Smooth muscle cell (in vitro differentiated cells): ENCODE measurements around the gene MAPK14. TPM values are rescaled to one million over a fixed set of nuclear protein-coding genes. Genes with fewer than 3 reads are reported as not detected.

Experiments
- DNase-seq: peaks from one replicate; lab custom pipeline; 2025; ENCODE audit not compliant: unreplicated experiment; lab: John Stamatoyannopoulos, UW
- H2AFZ ChIP-seq: fragments of 200-600 bp; sonication (generic); 2 replicates; pipeline ENCODE4 v1.6.0; 2016; ENCODE audit warnings: antibody characterized with exemption, low read depth, mild to moderate bottlenecking
- H3F3A ChIP-seq: fragments of 200-600 bp; sonication (generic); 2 replicates; pipeline ENCODE4 v1.6.0; 2017; ENCODE audit warnings: antibody characterized with exemption, low read depth
- H3K27ac ChIP-seq: fragments of 200-600 bp; sonication (generic); 2 replicates; pipeline ENCODE4 v1.5.1; 2016; ENCODE audit warnings: low read depth, mild to moderate bottlenecking
- H3K27me3 ChIP-seq: fragments of 200-600 bp; sonication (generic); 2 replicates; pipeline ENCODE4 v1.6.1; 2016; ENCODE audit warnings: low read depth, mild to moderate bottlenecking
- H3K36me3 ChIP-seq: fragments of 200-600 bp; sonication (generic); 2 replicates; pipeline ENCODE4 v1.5.1; 2016; ENCODE audit warnings: low read depth
- H3K4me1 ChIP-seq: fragments of 200-600 bp; sonication (generic); 2 replicates; pipeline ENCODE4 v1.5.1; 2016; ENCODE audit warnings: low read depth
- H3K4me2 ChIP-seq: fragments of 200-600 bp; sonication (generic); 2 replicates; pipeline ENCODE4 v1.6.0; 2016; ENCODE audit warnings: mild to moderate bottlenecking
- H3K4me3 ChIP-seq: fragments of 200-600 bp; sonication (generic); 2 replicates; pipeline ENCODE4 v1.5.1; 2016; ENCODE audit warnings: mild to moderate bottlenecking
- H3K79me2 ChIP-seq: fragments of 200-600 bp; sonication (generic); 2 replicates; pipeline ENCODE4 v1.6.0; 2016; ENCODE audit warnings: low read depth, mild to moderate bottlenecking
- H3K9ac ChIP-seq: fragments of 200-600 bp; sonication (generic); 2 replicates; pipeline ENCODE4 v1.6.0; 2016; ENCODE audit warnings: low read depth
- H3K9me3 ChIP-seq: fragments of 200-600 bp; sonication (generic); replicated peaks from 2 replicates; pipeline ENCODE4 v1.5.1; 2016; ENCODE audit warnings: low read depth
- H4K20me1 ChIP-seq: fragments of 200-600 bp; sonication (generic); 2 replicates; pipeline ENCODE4 v1.6.0; 2016; ENCODE audit warnings: low read depth
- WGBS: methylation state at CpG from one replicate; pipeline ENCODE4 v1.1.7; 2016; ENCODE audit warnings: low lambda C conversion rate; 5-methylcytosine and 5-hydroxymethylcytosine counted together
- polyA plus RNA-seq: library from polyadenylated mRNA; unstranded; fragments of >200 nt; fragmentation: Nextera tagmentation; extraction: Ambion mirVana; gene quantifications from 2 replicates; pipeline ENCODE4 v1.2.1, GENCODE V29; 2016
- total RNA-seq: library from RNA; depleted of rRNA; stranded (reverse); fragments of >200 nt; gene quantifications from 2 replicates; pipeline ENCODE4 v1.2.3, GENCODE V29; 2014
- TF ChIP-seq, protein P1 (sequence below): fragments of 200-600 bp; sonication (generic); IDR thresholded peaks from 2 replicates; pipeline ENCODE4 v1.5.1; 2017; ENCODE audit warnings: borderline replicate concordance, mild to moderate bottlenecking, antibody characterized with exemption; ENCODE audit not compliant: insufficient read depth, poor library complexity, severe bottlenecking

The MAPK14 gene
- total and polyA plus RNA-seq, 2 experiments from 2014 or later, result 28.0 to 62.8 TPM

DNA sequence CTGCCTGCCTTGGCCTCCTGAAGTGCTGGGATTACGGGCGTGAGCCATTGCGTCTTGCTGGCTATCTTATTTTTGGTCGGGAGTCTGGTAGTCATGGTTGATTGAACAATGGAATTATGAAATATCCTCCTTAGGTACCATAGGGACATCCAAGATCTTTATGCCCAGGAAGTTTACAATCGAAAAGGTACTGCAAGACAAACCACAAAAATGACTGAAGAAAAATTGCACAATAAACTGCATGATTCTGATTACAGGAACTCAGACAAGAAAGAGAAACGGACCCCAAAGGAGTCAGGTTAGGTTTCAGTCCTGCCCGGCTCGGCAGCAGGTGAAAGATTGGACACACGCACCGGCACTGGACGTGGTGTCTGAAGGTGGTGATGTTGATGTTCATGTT is 8.4 kb upstream of the MAPK14 start:
- no peak overlapping the region for H3K27ac ChIP-seq
- TF ChIP-seq, protein P1, sequence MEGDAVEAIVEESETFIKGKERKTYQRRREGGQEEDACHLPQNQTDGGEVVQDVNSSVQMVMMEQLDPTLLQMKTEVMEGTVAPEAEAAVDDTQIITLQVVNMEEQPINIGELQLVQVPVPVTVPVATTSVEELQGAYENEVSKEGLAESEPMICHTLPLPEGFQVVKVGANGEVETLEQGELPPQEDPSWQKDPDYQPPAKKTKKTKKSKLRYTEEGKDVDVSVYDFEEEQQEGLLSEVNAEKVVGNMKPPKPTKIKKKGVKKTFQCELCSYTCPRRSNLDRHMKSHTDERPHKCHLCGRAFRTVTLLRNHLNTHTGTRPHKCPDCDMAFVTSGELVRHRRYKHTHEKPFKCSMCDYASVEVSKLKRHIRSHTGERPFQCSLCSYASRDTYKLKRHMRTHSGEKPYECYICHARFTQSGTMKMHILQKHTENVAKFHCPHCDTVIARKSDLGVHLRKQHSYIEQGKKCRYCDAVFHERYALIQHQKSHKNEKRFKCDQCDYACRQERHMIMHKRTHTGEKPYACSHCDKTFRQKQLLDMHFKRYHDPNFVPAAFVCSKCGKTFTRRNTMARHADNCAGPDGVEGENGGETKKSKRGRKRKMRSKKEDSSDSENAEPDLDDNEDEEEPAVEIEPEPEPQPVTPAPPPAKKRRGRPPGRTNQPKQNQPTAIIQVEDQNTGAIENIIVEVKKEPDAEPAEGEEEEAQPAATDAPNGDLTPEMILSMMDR, result no peak
- H3K9me3 ChIP-seq, result no peaks in the 10 kb centered on the region
- no peaks in the 10 kb centered on the region for H3K27me3 ChIP-seq
- H3K36me3 ChIP-seq, result no peaks in the 10 kb centered on the region
- no peak for DNase-seq
- no peak overlapping the region for H3K4me3 ChIP-seq
- WGBS, result 91% methylated on average over 11 of the region's 11 CpGs
- no peaks in the 10 kb centered on the region for H3K4me1 ChIP-seq
- no peak overlapping the region for H2AFZ ChIP-seq
- H3K9ac ChIP-seq, result no peak overlapping the region
- H3K4me2 ChIP-seq, result no peak overlapping the region
- H4K20me1 ChIP-seq, result no peaks in the 10 kb centered on the region
- H3F3A ChIP-seq, result no peaks in the 10 kb centered on the region
- H3K79me2 ChIP-seq, result no peaks in the 10 kb centered on the region

DNA sequence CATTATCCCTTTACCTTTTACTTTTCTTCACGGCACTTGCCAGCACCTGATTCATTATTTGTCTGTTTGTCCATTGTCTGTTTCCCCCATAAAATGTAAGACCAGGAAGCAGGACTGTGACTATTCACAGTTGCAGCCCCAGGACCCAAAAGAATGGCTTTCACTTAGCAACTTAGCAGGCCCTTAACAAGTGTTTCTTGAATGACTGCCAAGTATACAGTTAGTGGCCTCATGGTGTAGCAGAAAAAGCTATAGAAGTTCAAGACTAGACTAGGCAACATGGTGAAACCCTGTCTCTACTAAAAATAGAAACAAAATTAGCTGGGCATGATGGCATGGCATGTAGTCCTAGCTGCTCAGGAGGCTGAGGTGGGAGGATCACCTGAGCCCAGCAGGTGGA is 7.5 kb upstream of the MAPK14 start:
- WGBS, result 0% methylated on average over 1 of the region's 1 CpG
- H3K4me2 ChIP-seq, result no peak overlapping the region
- no peak overlapping the region for H3K9ac ChIP-seq
- no peaks in the 10 kb centered on the region for H3K9me3 ChIP-seq
- H4K20me1 ChIP-seq, result no peaks in the 10 kb centered on the region
- DNase-seq, result no peak
- no peaks in the 10 kb centered on the region for H3K79me2 ChIP-seq
- H3F3A ChIP-seq, result no peaks in the 10 kb centered on the region
- no peaks in the 10 kb centered on the region for H3K4me1 ChIP-seq
- H3K36me3 ChIP-seq, result no peaks in the 10 kb centered on the region
- no peaks in the 10 kb centered on the region for H3K27me3 ChIP-seq
- H3K27ac ChIP-seq, result no peak overlapping the region
- H2AFZ ChIP-seq, result no peak overlapping the region
- H3K4me3 ChIP-seq, result no peak overlapping the region
- TF ChIP-seq, protein P1, result no peak

DNA sequence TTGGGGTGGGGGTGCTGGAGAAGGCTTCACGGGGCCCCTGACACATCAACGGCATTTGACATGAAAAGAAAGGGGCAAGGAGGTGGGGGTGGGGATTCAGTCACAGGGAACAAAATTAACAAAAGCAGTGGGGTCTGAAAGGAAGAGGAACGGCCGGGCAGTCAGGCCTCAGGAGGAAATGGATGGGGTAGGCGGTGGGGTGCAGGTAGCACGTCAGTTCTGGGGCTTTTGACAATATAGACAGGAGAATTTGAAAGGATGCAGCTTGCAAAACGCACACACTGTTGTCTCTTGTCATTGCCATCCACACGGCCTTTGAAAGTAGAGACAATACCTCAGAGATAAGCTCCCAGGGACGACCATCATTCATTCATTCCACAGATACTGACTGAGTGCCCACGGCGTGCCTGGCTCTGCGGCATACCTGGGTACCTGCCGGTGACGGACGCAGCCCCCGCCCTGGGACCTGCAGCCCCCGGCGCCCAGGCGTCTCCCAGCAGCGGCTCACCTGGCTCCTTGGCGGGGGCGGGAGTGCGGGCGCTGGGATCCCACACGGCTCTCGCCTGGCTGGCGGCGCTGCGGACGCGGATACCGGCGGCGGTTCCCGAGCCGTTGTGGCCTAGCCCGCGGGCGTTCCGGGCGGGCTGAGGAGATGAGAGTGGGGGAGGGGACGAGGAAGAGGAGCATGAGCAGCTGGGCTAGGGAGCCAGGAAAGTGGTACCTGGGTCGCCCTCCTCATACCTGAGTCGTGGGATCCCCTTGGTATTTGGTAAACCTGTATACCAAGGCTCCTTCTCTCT is 3.4 kb upstream of the MAPK14 start, which contains the start of gene SLC26A8:
Gene SLC26A8, minus strand, starts transcription at position 646 of the 800 bp plus-strand sequence. CDS start 4,934 bp downstream, outside the sequence.
- Histone ChIP-seq H3K79me2 (peaks cover 13% of the 10 kb centered on the region), H3K4me3 (peak within 1 kb of the TSS; percentile 27), H3K27me3 (no peaks in the 10 kb centered on the region), H3K36me3 (no peaks in the 10 kb centered on the region), H3K4me1 (peaks cover 1% of the 10 kb centered on the region), H3K4me2 (peak within 1 kb of the TSS; percentile 65), H3K9me3 (no peaks in the 10 kb centered on the region), H2AFZ (peak within 1 kb of the TSS; percentile 61), H3F3A (peaks cover 4% of the 10 kb centered on the region), H3K27ac (peak within 1 kb of the TSS; percentile 44), H3K9ac (no peak within 1 kb of the TSS), H4K20me1 (peaks cover 3% of the 10 kb centered on the region)
- DNase-seq, result no peak
- 17% methylated on average over 44 of the region's 44 CpGs for WGBS
- TF ChIP-seq, protein P1, result no peak
